Gastrocnemius medialis (tissue), 4 donors: ENCODE results near the gene MTG1.

ENCODE experiments used
- CTCF ChIP-seq, 5 experiments: fragments of 450-650 bp in 3 of 5; fragments of 200-600 bp in 2 of 5; sonication (generic) in 2 of 5; IDR thresholded peaks in 4 of 5; conservative IDR thresholded peaks in 1 of 5; 1 replicate in 4 of 5; 2 replicates in 1 of 5; pipeline ENCODE4 v1.5.1; 2016 to 2019; ENCODE audit warnings: antibody characterized with exemption in 5 of 5, mild to moderate bottlenecking in 3 of 5, moderate library complexity in 3 of 5
- POLR2A ChIP-seq, 2 donors: fragments of 450-650 bp; IDR thresholded peaks; one replicate each; pipeline ENCODE4 v1.6.1; 2017; ENCODE audit warnings: antibody characterized with exemption in 2 of 2, mild to moderate bottlenecking in 2 of 2, moderate library complexity in 2 of 2

GRCh38 chr10:133377025-133377817 lies 16.7 kb upstream of the MTG1 start:
- TF ChIP-seq POLR2A (IDR thresholded peaks at IDR 0.05): no peak
- TF ChIP-seq CTCF (IDR thresholded peaks at IDR 0.05 in 4 of 5, conservative IDR thresholded peaks at IDR 0.05 in 1 of 5): no peak
